ENCODE results near the gene HOXA13. TPM values are rescaled to one million over a fixed set of nuclear protein-coding genes. Genes with fewer than 3 reads are reported as not detected.
A peak's percentile ranks its signal among the peaks of the same experiment; 100 is the strongest.

HOXA13 gene
- total RNA-seq, 6 donors from 2014 or later, result not detected

DNA sequence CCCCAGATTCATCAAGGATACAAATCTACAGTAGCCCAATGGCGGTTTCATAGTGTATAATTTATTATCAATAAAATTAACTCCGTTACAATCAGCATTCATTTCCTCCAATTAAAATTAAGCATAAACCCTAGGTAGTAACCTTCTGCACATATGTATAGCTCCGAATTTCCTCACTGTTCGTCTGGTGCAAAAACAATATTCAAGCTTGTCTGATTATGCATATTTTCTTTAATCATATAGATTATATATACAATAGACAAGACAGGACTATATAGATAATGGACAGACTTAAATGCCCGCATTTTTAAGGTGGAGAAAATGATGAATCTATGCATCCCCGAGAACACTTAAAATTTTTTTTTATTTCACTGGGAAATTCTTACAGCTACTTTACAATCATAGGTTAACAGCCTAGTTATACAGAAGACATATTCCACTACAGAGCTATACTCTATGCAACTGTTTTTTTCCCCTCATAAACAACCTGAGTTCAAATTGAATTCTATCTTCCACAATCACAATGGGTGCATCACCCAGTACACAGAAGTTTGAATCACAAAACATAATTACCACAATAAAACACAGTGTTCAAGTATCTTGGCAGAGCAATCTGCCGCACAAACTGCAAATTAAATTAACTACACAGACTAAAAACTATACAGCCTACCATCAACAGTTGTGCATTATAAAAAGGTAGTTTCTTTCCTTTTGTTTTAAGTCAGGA lies 37.2 kb downstream of the HOXA13 start:
- peaks cover 7 to 56% (median 45%) of the 10 kb centered on the region in 4 donors for H3K4me1 ChIP-seq
- peaks cover 0 to 5% (median 0%) of the 10 kb centered on the region in 4 donors for H3K9me3 ChIP-seq
- ATAC-seq (ENCODE audit: low FRiP score in 2 of 2), result no peak
- H3K27me3 ChIP-seq, result peaks cover 2 to 66% (median 35%) of the 10 kb centered on the region in 4 donors
- H3K4me3 ChIP-seq, result no peak overlapping the region
- H3K27ac ChIP-seq, result no peak overlapping the region
- DNase-seq, result no peak
- no peaks in the 10 kb centered on the region for H3K36me3 ChIP-seq
- WGBS, 2 donors, result 63 to 70% methylated on average over 7 of the region's 7 CpGs
- TF ChIP-seq POLR2AphosphoS5 (IDR thresholded peaks at IDR 0.05) (no peak), POLR2A (IDR thresholded peaks at IDR 0.05) (no peak), EP300 (IDR thresholded peaks at IDR 0.05) (no peak)
- TF ChIP-seq, protein P1, sequence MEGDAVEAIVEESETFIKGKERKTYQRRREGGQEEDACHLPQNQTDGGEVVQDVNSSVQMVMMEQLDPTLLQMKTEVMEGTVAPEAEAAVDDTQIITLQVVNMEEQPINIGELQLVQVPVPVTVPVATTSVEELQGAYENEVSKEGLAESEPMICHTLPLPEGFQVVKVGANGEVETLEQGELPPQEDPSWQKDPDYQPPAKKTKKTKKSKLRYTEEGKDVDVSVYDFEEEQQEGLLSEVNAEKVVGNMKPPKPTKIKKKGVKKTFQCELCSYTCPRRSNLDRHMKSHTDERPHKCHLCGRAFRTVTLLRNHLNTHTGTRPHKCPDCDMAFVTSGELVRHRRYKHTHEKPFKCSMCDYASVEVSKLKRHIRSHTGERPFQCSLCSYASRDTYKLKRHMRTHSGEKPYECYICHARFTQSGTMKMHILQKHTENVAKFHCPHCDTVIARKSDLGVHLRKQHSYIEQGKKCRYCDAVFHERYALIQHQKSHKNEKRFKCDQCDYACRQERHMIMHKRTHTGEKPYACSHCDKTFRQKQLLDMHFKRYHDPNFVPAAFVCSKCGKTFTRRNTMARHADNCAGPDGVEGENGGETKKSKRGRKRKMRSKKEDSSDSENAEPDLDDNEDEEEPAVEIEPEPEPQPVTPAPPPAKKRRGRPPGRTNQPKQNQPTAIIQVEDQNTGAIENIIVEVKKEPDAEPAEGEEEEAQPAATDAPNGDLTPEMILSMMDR (IDR thresholded peaks at IDR 0.05), result no peak

GRCh38 chr7:27161721-27162560 lies 38.0 kb downstream of the HOXA13 start:
- no peaks in the 10 kb centered on the region for H3K36me3 ChIP-seq
- ATAC-seq (ENCODE audit: low FRiP score in 2 of 2) (no peak), DNase-seq (peak in 1 of 2 donors; percentile 54)
- peaks cover 0 to 5% (median 0%) of the 10 kb centered on the region in 4 donors for H3K9me3 ChIP-seq
- 41 to 43% methylated on average over 17 to 30 of the region's 30 CpGs for WGBS, 2 donors
- peak overlapping the region in 2 of 4 donors; percentile 47 to 73 for H3K4me3 ChIP-seq
- peaks cover 2 to 66% (median 35%) of the 10 kb centered on the region in 4 donors for H3K27me3 ChIP-seq
- H3K27ac ChIP-seq, result no peak overlapping the region
- no peak for TF ChIP-seq POLR2A (IDR thresholded peaks at IDR 0.05)
- H3K4me1 ChIP-seq, result peaks cover 7 to 59% (median 44%) of the 10 kb centered on the region in 4 donors

DNA sequence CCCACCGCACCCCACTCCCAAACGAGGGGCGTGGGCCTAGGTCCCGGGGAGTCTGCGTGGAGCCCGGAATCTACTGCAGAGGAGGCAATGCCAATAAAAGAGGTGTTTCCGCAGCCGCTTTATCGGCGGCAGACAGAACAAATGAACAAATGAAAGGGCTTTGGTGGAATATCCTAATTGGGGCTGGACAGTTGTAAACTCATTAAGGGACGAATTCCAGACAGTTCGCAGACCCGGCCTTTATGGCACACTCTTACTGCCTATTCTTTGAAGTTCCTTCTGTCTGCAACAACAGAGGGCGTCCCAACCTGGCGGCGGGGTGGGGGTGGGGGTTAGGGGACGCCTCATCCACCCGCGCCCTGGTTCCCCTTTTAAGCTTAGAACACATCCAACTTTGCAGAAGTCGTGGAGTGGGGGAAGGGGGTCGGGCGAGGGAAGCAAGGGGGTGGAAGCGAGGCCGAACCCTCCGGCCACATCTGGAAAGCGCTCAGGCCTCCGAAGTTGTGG lies 38.6 kb downstream of the HOXA13 start:
- Histone ChIP-seq H3K36me3 (no peaks in the 10 kb centered on the region), H3K27ac (peak overlapping the region in 1 of 4 donors; percentile 68), H3K4me1 (peaks cover 13 to 59% (median 44%) of the 10 kb centered on the region in 4 donors), H3K27me3 (peaks cover 2 to 65% (median 33%) of the 10 kb centered on the region in 4 donors), H3K9me3 (peaks cover 0 to 4% (median 0%) of the 10 kb centered on the region in 4 donors), H3K4me3 (peak overlapping the region in 3 of 4 donors; percentile 44 to 73 (median 47))
- peak in 1 of 2 donors; percentile 65 for DNase-seq
- no peak for TF ChIP-seq POLR2A (IDR thresholded peaks at IDR 0.05)
- TF ChIP-seq EP300 (IDR thresholded peaks at IDR 0.05), result no peak
- TF ChIP-seq, protein P1 (IDR thresholded peaks at IDR 0.05), result no peak
- no peak for TF ChIP-seq POLR2AphosphoS5 (IDR thresholded peaks at IDR 0.05)
- WGBS, 2 donors, result 8 to 11% methylated on average over 24 to 27 of the region's 27 CpGs
- peak in 1 of 2 donors; percentile 48 for ATAC-seq (ENCODE audit: low FRiP score in 2 of 2)

DNA sequence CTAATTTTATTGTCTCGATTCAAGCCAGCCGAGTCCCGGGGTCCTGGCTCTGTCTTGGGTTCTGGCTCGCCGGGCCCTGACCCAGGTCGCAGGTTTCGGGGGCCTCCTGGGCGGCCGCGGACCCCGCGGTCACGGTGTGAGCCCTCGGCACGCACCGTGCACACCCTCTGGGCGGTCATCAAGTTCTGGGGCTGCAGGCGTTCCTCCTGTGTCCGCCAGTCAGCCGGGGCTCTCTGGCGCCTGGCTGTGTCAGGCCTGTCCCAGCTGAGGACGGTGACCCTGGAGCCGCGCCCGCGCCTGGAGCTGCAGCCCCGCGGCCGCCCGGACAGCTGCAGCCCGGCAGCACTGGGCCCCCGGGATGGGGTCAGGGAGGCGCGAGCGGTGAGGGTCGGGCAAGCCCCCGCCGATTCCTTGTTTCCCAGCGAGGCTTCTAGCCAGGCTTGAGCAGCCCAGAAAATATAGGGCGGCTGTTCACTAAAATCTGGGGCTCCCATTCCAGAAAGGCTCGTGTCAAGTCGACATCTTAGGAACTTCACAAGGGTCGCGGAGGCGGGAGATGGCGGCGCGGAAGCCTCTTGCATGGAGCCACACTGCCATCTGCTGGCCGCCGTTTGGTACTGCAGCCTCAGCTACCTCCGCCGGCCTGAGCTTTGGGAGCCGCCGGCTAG lies 39.2 kb downstream of the HOXA13 start:
- Histone ChIP-seq H3K4me3 (peak overlapping the region; percentile 39 to 73 (median 46)), H3K36me3 (no peaks in the 10 kb centered on the region), H3K9me3 (no peaks in the 10 kb centered on the region), H3K4me1 (peaks cover 18 to 59% (median 44%) of the 10 kb centered on the region in 4 donors), H3K27me3 (peaks cover 2 to 65% (median 30%) of the 10 kb centered on the region in 4 donors), H3K27ac (peak overlapping the region in 1 of 4 donors; percentile 68)
- TF ChIP-seq POLR2A (IDR thresholded peaks at IDR 0.05) (no peak), EP300 (IDR thresholded peaks at IDR 0.05) (no peak), POLR2AphosphoS5 (IDR thresholded peaks at IDR 0.05) (no peak)
- TF ChIP-seq, protein P1 (IDR thresholded peaks at IDR 0.05), result peak; percentile 98 to 99 (median 99)
- DNase-seq, result peak; percentile 89 to 95
- WGBS, 2 donors, result 5 to 14% methylated on average over 11 to 34 of the region's 54 CpGs
- ATAC-seq (ENCODE audit: low FRiP score in 2 of 2), result peak; percentile 88 to 93

All from upper lobe of left lung (tissue), 6 donors.